ENCODE results near the gene BRIX1.
"Not testable (repeated sequence)": the region's sequence is repeated elsewhere in the genome, so short reads cannot be mapped to it uniquely, and the experiment has no call there.

Gene BRIX1

DNA sequence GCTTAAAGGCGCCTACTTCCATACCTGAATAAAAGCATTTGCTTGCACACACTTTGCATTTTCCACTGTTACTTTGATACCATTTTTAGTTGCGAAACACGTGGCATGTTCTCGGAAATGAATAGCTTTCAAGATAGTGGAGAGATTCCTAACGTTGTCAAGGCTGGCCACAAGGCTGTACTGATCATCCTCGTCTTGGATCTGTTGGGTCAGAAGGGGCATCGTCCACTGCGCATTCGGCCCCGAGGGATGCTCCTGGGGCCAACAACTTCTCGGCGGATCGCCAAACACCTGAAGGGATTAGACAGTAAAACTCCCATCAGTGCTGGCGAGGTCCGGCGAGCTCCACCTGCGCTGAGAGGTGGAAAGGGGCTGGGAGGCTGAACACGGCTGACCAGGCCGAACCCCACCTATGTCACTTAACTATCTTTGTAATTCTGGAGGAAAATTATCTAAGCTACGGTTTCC, 806 bp upstream of the BRIX1 start:
- DNase-seq (ENCODE audit: low read depth in 2 of 2): no peak

DNA sequence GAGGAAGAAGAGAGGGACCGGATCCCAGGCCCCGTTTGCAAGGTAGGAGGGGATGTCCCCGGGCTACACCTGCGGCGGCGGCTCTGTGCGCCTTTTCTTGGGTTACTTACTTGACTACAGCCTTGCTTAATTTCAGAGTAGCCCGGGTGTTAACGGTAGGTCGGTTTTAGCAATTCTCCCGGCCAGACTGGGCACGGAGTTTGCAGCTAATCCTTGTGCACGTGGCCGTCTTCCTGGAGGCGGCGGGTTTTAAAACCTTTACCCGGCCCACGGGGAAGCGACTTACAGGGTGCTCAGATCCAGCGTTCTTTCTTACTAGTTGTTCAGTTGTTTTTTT, 313 bp downstream of the BRIX1 start:
- peak in 1 of 2 experiments; percentile 4 for DNase-seq (ENCODE audit: low read depth in 2 of 2)

DNA sequence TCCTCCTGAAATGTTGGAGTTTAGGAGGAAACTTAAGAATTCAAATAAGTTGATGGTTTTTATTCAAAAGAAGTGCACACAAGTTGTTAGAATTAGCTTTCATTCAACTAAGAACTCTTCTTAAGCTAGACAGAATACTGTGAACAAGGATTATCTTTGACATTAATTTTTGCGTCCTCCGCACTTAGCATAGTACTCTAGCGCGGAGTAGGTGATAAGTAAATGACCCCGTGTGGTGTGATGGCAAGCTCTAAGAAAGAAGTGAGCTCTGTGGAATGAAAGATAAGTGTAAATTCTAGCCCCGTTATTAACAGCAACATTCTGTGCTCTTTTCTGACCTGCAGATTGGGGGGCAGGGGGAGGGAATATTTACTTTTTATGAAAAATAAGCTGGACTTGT, 1.0 kb downstream of the BRIX1 start:
- no peak for DNase-seq (ENCODE audit: low read depth in 2 of 2)

DNA sequence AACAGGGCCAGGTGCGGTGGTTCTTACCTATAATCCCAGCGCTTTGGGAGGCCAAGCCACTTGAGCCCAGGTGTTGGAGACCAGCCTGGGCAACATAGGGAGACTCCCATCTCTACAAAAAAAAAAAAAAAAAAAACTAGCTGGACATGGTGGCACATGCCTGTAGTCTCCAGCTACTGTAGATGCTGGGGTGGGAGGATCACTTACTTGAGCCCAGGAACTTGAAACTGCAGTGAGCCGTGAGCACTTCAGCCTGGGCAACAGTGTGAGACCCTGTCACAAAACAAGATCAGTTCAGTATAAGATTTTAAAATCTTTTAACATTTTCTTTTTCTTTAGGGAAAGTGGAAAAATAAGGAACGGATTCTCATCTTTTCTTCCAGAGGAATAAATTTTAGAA, 2.5 kb downstream of the BRIX1 start:
- no peak for DNase-seq (ENCODE audit: low read depth in 2 of 2)

DNA sequence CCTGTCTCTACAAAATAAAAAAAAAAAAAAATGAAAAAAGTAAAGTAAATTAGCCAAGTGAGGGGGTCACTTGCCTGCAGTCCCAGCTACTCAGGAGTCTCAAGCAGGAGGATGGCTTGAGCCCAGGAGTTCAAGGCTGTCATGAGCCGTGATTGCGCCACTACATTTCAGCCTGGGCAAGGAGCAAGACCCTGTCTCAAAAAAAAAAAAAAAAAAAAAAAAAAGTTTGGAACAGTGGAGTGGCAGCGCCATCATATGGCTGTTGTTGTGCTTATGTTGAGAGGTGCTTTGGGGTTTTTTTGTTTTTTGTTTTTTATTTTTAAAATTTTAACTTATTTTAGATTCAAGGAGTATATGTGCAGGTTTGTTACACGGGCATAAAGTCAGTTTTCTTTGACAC, 3.6 kb downstream of the BRIX1 start:
- no peak for DNase-seq (ENCODE audit: low read depth in 2 of 2)

DNA sequence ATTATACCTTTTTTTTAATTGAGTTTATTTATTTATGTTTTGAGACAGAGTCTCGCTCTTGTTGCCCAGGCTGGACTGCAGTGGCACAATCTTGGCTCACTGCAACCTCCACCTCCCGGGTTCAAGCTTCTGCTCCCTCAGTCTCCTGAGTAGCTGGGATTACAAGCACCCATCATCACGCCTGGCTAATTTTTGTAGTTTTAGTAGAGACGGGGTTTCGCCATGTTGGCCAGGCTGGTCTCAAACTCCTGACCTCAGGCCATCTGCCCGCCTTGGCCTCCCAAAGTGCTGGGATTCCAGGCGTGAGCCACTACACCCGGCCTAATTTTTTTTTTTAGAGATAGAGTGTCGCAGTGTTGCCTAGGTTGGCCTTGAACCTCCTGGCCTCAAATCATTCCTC, 7.7 kb downstream of the BRIX1 start:
- DNase-seq (ENCODE audit: low read depth in 2 of 2): not testable (repeated sequence)

DNA sequence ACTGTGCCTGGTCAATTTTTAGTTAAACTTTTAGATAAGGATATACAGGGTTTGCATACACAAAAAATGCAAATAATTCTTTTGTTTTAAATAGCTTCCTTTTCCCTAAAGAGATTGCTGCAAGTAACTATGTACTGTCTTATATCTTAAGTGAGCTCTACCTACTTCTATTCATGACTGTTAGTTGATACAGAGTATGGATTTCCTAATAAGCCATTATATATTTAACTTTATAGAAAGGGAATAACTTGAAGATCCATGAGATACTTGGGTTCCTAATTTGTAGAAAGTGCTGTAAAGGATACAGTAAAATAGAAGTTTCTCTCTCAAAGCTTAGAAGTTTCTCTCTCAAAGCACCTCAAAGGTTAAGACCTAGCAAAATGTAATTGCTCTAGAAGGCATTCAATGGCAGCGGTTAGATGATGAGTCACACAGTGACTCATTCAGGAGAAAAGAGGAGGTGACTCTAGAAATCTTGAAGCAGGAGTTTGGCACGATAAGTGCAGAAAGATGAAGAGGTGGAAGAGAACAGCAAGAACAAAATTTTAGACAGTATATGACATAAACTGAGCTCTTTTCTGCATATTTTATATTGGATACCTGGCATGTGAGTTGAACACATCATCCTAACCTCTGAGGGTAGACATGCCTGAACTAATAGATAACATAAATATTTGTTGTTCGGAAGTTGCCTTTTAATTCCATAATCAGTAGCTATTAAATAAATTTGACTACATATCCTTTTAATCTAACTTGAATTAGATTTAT, 8.4 kb downstream of the BRIX1 start:
- DNase-seq (ENCODE audit: low read depth in 2 of 2): no peak

DNA sequence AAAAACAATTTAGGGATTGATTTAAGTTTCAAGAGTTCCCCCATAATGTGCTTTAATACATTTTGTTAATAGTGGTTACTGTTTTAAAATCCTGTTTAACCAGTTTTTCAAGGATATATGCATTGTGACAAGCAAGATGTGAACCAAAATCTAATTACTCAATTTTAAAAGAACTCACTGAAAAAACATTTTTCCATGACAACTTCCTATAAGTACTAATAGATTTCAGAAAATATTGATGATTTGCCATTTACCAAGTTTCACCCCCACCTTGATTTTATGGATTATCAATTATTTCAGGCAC, 8.9 kb downstream of the BRIX1 start:
- no peak for DNase-seq (ENCODE audit: low read depth in 2 of 2)

DNA sequence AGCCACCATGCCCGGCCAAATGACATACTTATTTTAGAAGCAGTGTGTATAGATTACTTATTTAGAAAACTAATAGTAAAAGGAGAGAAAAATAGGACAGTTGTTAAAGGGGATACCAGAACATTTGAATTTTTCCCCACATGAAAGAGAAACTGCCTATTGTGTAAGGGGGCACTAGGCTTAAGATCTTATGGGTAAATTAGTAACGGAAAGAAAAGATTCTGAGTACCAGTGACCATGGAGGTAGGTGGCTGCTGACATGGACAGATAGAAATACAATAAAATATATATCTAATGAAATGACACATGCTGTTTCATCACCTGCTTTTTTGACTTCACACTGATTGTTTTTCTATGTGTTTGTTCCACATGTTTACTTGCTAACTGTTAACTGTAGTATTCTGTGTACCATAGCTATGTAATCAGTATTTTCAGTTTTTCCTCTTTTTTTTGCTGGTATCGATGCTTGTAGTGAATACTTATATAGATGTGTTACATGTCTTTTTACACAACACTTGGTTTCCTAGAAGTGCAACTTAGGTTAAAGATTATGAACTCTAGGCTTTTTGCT, 10.9 kb downstream of the BRIX1 start:
- DNase-seq (ENCODE audit: low read depth in 2 of 2): no peak

DNA sequence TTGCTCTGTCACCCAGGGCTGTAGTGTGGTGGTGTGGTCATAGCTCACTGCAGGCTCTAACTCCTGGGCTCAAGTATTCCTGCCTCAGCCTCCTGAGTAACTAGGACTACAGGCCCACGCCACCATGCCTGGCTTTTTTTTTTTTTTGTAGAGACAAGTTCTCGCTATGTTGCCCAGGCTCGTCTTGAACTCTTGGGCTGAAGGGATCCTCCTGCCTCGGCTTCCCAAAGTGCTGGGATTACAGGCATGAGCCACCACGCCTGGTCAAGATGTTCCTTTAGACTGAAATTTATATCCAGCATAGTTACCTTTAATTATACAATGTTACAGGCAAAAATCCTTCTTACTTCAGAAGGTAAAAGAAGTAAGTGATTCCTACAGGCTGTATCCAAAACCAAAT, 12.3 kb downstream of the BRIX1 start:
- DNase-seq (ENCODE audit: low read depth in 2 of 2): no peak

DNA sequence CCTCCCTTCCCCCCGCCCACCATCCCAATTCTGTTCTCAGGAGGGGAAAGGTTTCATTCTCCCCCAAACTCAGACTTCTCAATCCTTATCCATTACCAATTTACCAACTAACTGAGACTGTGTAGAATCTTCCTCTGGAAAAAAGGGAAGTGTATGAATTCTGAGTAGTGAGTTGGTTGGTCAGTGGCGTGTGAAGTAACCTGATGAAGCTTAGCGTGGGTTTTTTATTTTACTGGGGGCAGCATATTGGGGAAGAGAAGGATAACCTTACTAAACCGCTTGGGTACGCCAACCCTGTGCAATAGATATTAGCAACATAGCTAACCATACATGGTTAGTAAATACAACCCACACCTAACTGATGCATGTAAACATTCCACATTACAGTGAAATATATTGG, 12.8 kb downstream of the BRIX1 start:
- no peak for DNase-seq (ENCODE audit: low read depth in 2 of 2)

DNA sequence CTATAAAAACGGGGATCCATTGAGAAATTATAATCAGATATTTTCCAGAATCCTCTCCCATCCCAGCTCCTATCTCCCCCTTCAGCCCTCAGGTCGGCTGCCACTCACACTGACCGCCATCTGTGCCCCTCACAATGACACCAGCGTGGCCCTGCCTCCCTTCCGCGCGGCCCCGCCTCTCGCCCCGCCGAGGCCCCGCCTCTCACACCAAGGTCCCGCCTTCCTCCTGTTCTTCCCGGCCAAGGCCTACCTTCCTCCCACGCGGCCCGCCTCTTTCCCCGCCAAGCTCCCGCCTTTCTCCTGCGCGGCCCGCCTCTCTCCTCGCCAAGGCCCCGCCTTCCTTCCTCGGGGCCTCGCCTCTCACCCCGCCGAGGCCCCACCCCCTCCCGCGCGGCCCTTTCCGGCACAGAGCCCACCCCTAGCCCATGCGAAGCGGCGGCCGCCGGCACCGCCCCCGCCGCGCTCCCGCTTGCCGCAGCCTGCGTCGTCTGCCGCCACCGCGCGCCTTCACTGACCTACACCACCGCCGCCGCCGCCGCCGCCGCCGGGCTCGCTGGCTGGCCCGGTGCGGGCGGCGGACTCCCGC, 13.7 kb downstream of the BRIX1 start, which contains the start of gene DNAJC21:
TSS of gene DNAJC21 (plus strand) at position 426 of the 586 bp plus-strand sequence. CDS start 261 bp downstream, outside the sequence.
- DNase-seq (ENCODE audit: low read depth in 2 of 2): peak; percentile 95 to 98

DNA sequence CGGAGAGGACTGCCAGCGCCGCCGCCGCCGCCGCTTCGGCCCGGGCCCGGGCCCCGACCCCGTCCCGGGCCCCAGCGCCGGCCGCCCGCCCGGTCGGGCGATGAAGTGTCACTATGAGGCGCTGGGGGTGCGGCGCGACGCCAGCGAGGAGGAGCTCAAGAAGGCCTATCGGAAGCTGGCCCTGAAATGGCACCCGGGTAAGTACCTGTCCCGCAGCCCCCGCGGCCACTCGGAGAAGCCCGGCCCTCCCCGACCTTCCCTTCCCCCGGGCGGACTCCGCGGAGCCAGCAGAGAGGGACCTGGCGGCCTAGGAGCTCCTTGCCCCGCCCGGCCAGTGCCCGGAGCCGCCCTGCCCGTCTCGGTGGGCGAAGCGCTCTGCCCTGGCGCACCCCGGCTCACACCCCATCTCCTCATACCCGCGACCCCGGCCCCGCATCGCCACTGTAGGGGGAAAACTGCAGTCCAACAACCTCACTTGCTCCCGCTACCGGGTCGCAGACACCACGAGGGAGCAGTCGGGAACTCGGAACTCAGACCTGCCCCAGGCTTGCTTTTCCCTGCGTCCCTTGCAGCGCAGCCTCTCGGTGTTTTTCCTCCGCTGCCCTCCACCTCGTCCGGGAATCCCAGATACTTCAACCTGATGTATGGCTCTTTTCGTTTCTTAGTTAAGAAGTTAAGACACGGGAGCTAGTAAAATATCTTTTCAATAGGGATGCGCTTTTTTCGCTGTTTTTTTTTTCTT, 14.4 kb downstream of the BRIX1 start:
- peak; percentile 49 to 62 for DNase-seq (ENCODE audit: low read depth in 2 of 2)

DNA sequence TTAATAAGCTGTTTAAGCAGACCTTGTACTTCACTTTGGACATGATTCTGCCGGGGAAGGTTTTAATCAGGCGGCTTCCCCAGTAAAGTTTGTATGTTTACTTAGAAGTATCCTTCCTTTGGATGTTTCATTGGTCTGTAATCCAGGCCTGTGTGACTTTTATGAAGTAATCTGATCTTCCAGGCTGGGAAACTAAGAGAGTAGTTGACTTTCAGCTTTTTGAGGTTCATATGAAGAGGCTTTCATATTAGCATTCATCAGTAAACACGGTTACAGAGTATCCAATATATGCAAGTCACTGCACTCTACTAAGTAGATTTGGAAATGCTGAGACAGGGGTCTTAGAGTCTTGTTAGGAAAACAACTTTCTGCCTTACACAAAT, 14.9 kb downstream of the BRIX1 start:
- DNase-seq (ENCODE audit: low read depth in 2 of 2): no peak

DNA sequence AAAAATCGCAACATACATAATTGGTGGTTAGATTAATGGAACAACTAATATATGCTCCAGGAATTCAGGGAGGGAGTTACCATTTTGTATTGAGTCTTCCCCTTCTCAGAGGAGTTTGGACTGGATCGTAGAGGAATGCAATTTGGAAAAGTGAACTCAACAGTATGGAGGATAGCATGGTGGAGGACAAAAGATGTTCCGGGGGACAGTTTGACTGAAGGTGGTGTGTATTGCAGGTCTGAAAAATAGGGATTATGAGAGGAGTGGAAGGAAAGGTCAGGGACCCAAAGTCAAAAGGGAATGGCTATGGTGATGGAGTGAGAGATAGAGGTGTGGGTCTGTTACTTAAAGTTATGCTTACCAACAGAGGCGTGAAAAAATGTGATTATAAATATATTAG, 15.4 kb downstream of the BRIX1 start:
- no peak for DNase-seq (ENCODE audit: low read depth in 2 of 2)

DNA sequence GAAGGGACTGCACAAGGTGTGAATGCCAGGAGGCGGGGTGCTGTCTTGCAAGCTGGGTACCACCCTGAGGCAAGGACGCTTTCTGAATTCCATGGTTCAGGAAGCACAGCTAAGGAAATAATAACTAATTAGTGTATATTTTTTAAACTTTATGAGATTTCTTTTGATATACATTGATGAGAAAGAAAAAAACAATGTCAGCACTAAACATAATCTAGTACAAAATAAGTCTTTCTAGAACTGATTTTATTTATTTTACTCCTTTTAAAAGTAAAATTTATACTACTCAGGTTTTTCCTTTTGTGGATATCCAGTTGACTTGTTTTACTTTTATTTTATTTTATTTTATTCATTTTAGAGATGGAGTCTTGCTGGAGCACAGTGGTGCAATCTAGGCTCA, 17.4 kb downstream of the BRIX1 start:
- DNase-seq (ENCODE audit: low read depth in 2 of 2): no peak

DNA sequence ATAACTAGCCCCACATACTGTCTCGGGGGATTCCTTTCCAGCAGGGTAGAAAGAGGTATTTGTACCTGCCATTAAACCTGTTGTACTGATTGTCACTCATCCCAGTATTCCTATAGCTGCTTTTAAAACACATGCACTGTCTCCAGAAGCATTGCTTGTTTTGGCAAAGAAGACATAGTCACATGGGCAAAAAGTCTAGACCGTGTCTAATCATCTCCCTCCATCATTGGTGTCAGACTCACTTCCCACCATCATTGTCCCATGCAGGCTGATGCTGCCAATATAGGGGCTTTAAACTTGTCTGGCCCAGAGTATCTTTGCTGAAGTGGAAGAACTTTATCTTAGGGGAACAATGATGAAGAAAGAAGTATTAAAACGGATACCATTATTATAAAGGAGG, 26.4 kb downstream of the BRIX1 start:
- DNase-seq (ENCODE audit: low read depth in 2 of 2): no peak

DNA sequence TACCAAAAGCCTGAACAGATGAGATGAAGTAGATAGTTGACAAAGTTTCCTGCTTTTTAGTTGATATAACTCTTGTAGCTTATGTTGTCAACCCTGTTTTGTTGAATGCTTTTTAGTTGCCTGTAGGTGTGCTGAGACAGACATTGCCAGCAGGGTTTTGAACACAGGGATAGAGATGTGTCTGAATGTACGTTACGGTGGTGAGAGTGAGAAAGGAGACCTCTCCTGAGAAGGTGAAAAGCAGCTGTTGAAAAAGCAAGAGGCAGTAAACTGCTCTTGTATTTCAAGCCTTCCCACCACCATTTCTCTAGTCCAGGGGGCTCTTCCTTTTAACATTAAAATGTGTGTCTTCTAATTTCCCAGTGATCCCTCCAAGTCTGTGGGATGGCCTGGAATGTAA, 28.5 kb downstream of the BRIX1 start:
- no peak for DNase-seq (ENCODE audit: low read depth in 2 of 2)

DNA sequence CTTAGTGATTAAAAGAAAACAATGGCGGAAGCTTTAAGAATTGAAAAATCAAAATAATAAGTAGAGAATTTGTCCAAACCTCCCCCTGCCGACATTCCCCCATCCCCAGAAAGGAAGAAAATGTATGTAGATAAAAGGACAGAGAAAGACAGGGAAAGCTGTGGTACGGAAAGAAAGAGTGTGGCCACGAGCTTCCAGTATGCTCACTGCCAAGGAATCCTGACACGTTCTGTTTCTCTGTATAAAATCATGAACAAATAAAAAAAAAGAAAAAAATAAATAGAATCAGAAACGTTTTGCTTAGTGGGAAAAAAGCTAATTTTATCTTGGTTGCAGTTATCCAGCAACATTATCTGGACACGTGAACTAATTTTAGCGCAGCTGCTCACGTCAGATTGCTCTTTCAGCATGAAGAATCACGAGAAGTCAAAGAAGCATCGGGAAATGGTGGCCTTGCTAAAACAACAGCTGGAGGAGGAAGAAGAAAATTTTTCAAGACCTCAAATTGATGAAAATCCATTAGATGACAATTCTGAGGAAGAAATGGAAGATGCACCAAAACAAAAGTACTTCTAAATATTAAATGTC, 29.0 kb downstream of the BRIX1 start:
- no peak for DNase-seq (ENCODE audit: low read depth in 2 of 2)

DNA sequence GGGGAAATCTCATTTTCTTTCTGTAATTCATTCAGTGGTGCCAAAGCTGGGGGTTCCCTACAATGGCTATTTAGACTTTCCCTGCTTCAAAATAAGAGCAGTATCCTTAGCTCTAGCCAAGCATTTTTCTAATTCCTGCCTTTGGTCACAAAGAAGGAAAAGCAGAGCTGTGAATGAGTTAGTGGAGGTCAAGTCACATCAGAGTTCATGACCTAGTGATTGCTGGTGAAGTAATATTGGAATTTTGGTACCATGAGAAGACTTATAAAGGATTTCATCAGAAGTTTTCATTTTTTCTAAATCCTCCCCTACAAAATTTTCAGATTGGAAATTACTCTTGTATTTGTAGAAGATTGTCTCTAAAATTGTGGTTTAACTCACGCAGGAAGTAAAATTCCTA, 41.8 kb downstream of the BRIX1 start:
- DNase-seq (ENCODE audit: low read depth in 2 of 2): no peak

DNA sequence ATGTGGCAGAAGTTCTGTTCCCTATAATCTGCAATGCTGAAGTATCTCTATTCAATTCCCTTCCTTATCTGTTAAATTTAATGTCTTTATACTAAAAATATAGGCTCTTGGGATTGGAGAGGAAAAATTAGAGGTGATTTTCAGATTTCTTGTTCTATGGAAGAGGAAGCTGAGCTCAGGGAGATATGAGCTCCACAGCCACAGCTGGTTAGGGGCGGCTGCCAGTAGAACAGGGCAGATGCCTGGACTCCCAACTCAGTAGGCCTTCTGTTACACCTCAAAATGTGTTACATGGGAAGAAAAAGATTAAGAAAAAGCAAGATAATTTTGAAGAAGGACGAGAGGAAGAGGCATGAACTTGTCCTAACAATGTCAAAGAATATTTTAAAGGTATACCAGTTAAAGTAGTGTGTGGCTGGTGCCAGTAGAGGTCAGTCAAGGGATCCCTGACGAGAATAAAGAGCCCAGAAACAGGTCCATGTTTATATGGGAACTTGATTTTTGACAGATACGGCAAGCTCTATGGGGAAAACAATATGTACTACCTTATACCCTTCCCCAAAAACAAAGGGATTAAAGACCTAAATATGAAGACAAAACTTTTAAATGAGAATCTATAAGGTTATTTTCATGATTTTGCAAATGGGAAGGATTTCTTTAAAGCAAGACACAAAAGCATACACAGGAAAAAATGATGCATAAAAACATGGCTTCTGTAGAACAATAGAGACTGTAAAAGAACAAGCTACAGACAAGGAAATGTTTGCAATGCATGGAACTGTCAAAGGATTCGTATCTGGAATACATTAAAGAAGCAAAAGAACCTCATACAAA, 42.6 kb downstream of the BRIX1 start:
- no peak for DNase-seq (ENCODE audit: low read depth in 2 of 2)

DNA sequence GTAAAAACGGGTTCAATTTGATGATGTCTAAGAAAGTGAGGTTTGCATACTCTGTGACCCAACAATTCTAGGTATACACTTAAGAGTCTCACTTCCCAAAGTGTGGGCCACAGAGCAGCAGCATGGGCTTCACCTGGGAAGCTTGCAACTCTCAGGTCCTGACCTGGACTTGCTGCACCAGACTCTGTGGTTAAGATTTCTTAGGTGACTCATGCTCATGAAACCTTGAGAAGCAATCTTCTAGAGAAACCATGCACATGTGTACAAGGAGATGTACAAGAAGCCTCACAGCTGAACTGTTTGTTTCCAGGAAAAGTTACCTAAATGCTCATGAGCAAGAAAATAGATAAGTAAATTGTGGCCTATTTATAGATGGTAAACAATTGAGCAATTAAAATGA, 43.8 kb downstream of the BRIX1 start:
- DNase-seq (ENCODE audit: low read depth in 2 of 2): no peak
